GM23338 (cell line): ENCODE results near the gene PHACTR1. TPM values are rescaled to one million over a fixed set of nuclear protein-coding genes. Genes with fewer than 3 reads are reported as not detected.

Experiments
- ATAC-seq: fragments of 200-7000 bp; cut with Tn5 transposase; 3 replicates; pipeline ENCODE4 v1.9.1; 2020
- DNase-seq: peaks from one replicate; pipeline ENCODE4 v3.0.0-alpha.2; 2015; ENCODE audit warnings: low spot score
- H2AFZ ChIP-seq: fragments of 200-600 bp; sonication (generic); 2 replicates; pipeline ENCODE4 v1.8.0; 2016; ENCODE audit warnings: antibody characterized with exemption, mild to moderate bottlenecking, moderate library complexity
- H3F3A ChIP-seq: fragments of 200-600 bp; sonication (generic); replicated peaks from 2 replicates; pipeline ENCODE4 v1.8.0; 2017; ENCODE audit warnings: antibody characterized with exemption, mixed run types, low read depth
- H3K27ac ChIP-seq: fragments of 200-600 bp; sonication (generic); 2 replicates; pipeline ENCODE4 v1.6.1; 2016; ENCODE audit warnings: low read depth
- H3K27me3 ChIP-seq: fragments of 200-600 bp; sonication (generic); 2 replicates; pipeline ENCODE4 v1.8.0; 2016; ENCODE audit warnings: mild to moderate bottlenecking, mixed run types, moderate library complexity; ENCODE audit not compliant: insufficient read depth
- H3K36me3 ChIP-seq: fragments of 200-600 bp; sonication (generic); 2 replicates; pipeline ENCODE4 v1.8.0; 2016; ENCODE audit warnings: mild to moderate bottlenecking; ENCODE audit not compliant: insufficient read depth
- H3K4me1 ChIP-seq: fragments of 200-600 bp; sonication (generic); 2 replicates; pipeline ENCODE4 v1.8.0; 2016; ENCODE audit warnings: mild to moderate bottlenecking, moderate library complexity; ENCODE audit not compliant: insufficient read depth
- H3K4me2 ChIP-seq: fragments of 200-600 bp; sonication (generic); 2 replicates; pipeline ENCODE4 v1.7.1; 2017; ENCODE audit warnings: mixed run types
- H3K4me3 ChIP-seq: fragments of 200-600 bp; sonication (generic); 2 replicates; pipeline ENCODE4 v1.6.1; 2016; ENCODE audit warnings: mixed run types
- H3K79me2 ChIP-seq: fragments of 200-600 bp; sonication (generic); replicated peaks from 2 replicates; pipeline ENCODE4 v1.8.0; 2017; ENCODE audit warnings: mild to moderate bottlenecking; ENCODE audit not compliant: insufficient read depth
- H3K9me2 ChIP-seq: fragments of 200-600 bp; sonication (generic); 2 replicates; pipeline ENCODE4 v1.8.0; 2017; ENCODE audit not compliant: insufficient read depth
- H4K20me1 ChIP-seq: fragments of 200-600 bp; sonication (generic); replicated peaks from 2 replicates; pipeline ENCODE4 v1.8.0; 2017; ENCODE audit warnings: mild to moderate bottlenecking; ENCODE audit not compliant: insufficient read depth
- H3K27ac Mint-ChIP-seq: 2 replicates; pipeline ENCODE4 v1.8.0; 2020; ENCODE audit warnings: inconsistent platforms, mild to moderate bottlenecking, moderate library complexity, mixed read lengths
- H3K27me3 Mint-ChIP-seq: 3 replicates; pipeline ENCODE4 v1.8.0; 2022; ENCODE audit warnings: low read depth, mild to moderate bottlenecking, moderate library complexity, mixed read lengths, inconsistent platforms; ENCODE audit not compliant: insufficient read depth, poor library complexity
- H3K36me3 Mint-ChIP-seq: 3 replicates; pipeline ENCODE4 v1.8.0; 2021; ENCODE audit warnings: low read depth, mild to moderate bottlenecking, inconsistent platforms, moderate library complexity, mixed read lengths
- H3K4me1 Mint-ChIP-seq: 3 replicates; pipeline ENCODE4 v1.8.0; 2020; ENCODE audit warnings: mild to moderate bottlenecking, inconsistent platforms, mixed read lengths
- H3K4me3 Mint-ChIP-seq: 3 replicates; pipeline ENCODE4 v1.8.0; 2021; ENCODE audit warnings: moderate library complexity, mild to moderate bottlenecking, inconsistent platforms, mixed read lengths
- H3K9me3 Mint-ChIP-seq: 3 replicates; pipeline ENCODE4 v1.8.0; 2020; ENCODE audit warnings: moderate library complexity, mild to moderate bottlenecking, inconsistent platforms, mixed read lengths
- CREB1 ChIP-seq: fragments of 250-450 bp; sonication (Bioruptor Pico); IDR thresholded peaks from 2 replicates; pipeline ENCODE4 v1.5.0; 2020; ENCODE audit warnings: low read depth, mild to moderate bottlenecking, moderate library complexity
- CTCF ChIP-seq, 2 experiments: fragments of 200-600 bp in 1 of 2; sonication (generic) in 1 of 2; conservative IDR thresholded peaks; 2 replicates each; pipeline versions ENCODE4 v1.5.1 to v1.6.1; 2016 to 2017; ENCODE audit warnings: antibody characterized with exemption in 2 of 2, low read depth in 2 of 2, mild to moderate bottlenecking in 2 of 2, moderate library complexity in 1 of 2
- ETS1 ChIP-seq: IDR thresholded peaks from 2 replicates; pipeline ENCODE4 v1.6.1; 2016; ENCODE audit warnings: antibody characterized with exemption
- EZH2 ChIP-seq: fragments of 200-600 bp; sonication (generic); IDR thresholded peaks from one replicate; pipeline ENCODE4 v1.8.0; 2017; ENCODE audit warnings: antibody characterized with exemption, mild to moderate bottlenecking, low read depth; ENCODE audit not compliant: unreplicated experiment
- EZH2phosphoT487 ChIP-seq: fragments of 200-600 bp; sonication (generic); IDR thresholded peaks from one replicate; pipeline ENCODE4 v1.8.1; 2018; ENCODE audit warnings: antibody characterized with exemption; ENCODE audit not compliant: unreplicated experiment
- JUNB ChIP-seq: IDR thresholded peaks from one replicate; pipeline ENCODE4 v1.6.1; 2016; ENCODE audit warnings: antibody characterized with exemption; ENCODE audit not compliant: unreplicated experiment
- NANOG ChIP-seq: IDR thresholded peaks from 2 replicates; pipeline ENCODE4 v1.6.1; 2016; ENCODE audit warnings: antibody characterized with exemption, borderline replicate concordance
- POLR2AphosphoS5 ChIP-seq: IDR thresholded peaks from 2 replicates; pipeline ENCODE4 v1.6.1; 2016; ENCODE audit warnings: antibody characterized with exemption, low read depth
- REST ChIP-seq: IDR thresholded peaks from one replicate; pipeline ENCODE4 v1.6.1; 2018; ENCODE audit warnings: antibody characterized with exemption; ENCODE audit not compliant: unreplicated experiment
- STAT1 ChIP-seq: IDR thresholded peaks from one replicate; pipeline ENCODE4 v1.6.1; 2016; ENCODE audit warnings: antibody characterized with exemption; ENCODE audit not compliant: unreplicated experiment
- ZNF114 ChIP-seq: fragments of 250-450 bp; sonication (Bioruptor Pico); IDR thresholded peaks from 2 replicates; pipeline ENCODE4 v1.5.0; 2020; ENCODE audit warnings: mild to moderate bottlenecking, moderate library complexity
- ZNF331 ChIP-seq: fragments of 250-450 bp; sonication (Bioruptor Pico); IDR thresholded peaks from 2 replicates; pipeline ENCODE4 v1.5.0; 2020; ENCODE audit warnings: low read depth, mild to moderate bottlenecking, moderate library complexity
- polyA plus RNA-seq: library from polyadenylated mRNA; unstranded; fragments of >200 nt; fragmentation: Nextera tagmentation; extraction: Ambion mirVana; gene quantifications from 2 replicates; pipeline ENCODE4 v1.2.1, GENCODE V29; 2016
- total RNA-seq: library from RNA; depleted of rRNA; stranded (reverse); fragments of >200 nt; shearing (Covaris generic); gene quantifications from 2 replicates; pipeline ENCODE4 v1.2.3, GENCODE V29; 2014

The PHACTR1 gene
- total and polyA plus RNA-seq, 2 experiments from 2014 or later: 5.9 to 19.3 TPM

- no peaks in the 10 kb centered on the region for H3K9me3 Mint-ChIP-seq
- Histone ChIP-seq H3K4me1 (no peaks in the 10 kb centered on the region), H3K27me3 (no peaks in the 10 kb centered on the region), H3K4me2 (no peak overlapping the region), H3K36me3 (peaks cover 34% of the 10 kb centered on the region), H3K9me2 (no peaks in the 10 kb centered on the region), H2AFZ (no peak overlapping the region), H3K4me3 (no peak overlapping the region), H3K27ac (no peak overlapping the region), H4K20me1 (peaks cover 5% of the 10 kb centered on the region; the same call in 1 of the 2 replicates), H3F3A (no peaks in the 10 kb centered on the region), H3K79me2 (no peaks in the 10 kb centered on the region; the same call in 1 of the 2 replicates)
- no peak for ATAC-seq
- H3K4me3 Mint-ChIP-seq: no peak overlapping the region
- peaks cover 53% of the 10 kb centered on the region for H3K36me3 Mint-ChIP-seq
- H3K27ac Mint-ChIP-seq: no peak overlapping the region
- H3K4me1 Mint-ChIP-seq: no peaks in the 10 kb centered on the region
- no peak for TF ChIP-seq EZH2phosphoT487
- TF ChIP-seq CTCF (conservative IDR thresholded peaks at IDR 0.05; ENCODE audit: low read depth in 2 of 2): no peak
- no peak for TF ChIP-seq JUNB
- TF ChIP-seq ZNF331 (CRISPR knock-in tag): no peak
- TF ChIP-seq NANOG: no peak
- TF ChIP-seq STAT1: no peak
- TF ChIP-seq CREB1 (CRISPR knock-in tag): no peak
- TF ChIP-seq REST: no peak
- DNase-seq: no peak
- H3K27me3 Mint-ChIP-seq: peaks cover 4% of the 10 kb centered on the region
These were observed 589.2 kb downstream of the PHACTR1 start for GRCh38 chr6:13305791-13306190.

- H4K20me1 ChIP-seq: peaks cover 9% of the 10 kb centered on the region; the same call in 1 of the 2 replicates
- no peaks in the 10 kb centered on the region for H3K27me3 ChIP-seq
- no peak overlapping the region for H2AFZ ChIP-seq
- no peak overlapping the region for H3K4me3 ChIP-seq
- peak overlapping the region; percentile 85 for H3K27ac Mint-ChIP-seq
- no peaks in the 10 kb centered on the region for H3F3A ChIP-seq
- H3K9me3 Mint-ChIP-seq: no peaks in the 10 kb centered on the region
- no peaks in the 10 kb centered on the region for H3K4me1 Mint-ChIP-seq
- no peak overlapping the region for H3K4me2 ChIP-seq
- no peak for TF ChIP-seq REST
- no peak for TF ChIP-seq ZNF331 (CRISPR knock-in tag)
- no peak for TF ChIP-seq ETS1
- no peak for TF ChIP-seq CTCF (conservative IDR thresholded peaks at IDR 0.05; ENCODE audit: low read depth in 2 of 2)
- TF ChIP-seq POLR2AphosphoS5: no peak
- TF ChIP-seq STAT1: no peak
- no peak for TF ChIP-seq ZNF114 (CRISPR knock-in tag)
- no peak for TF ChIP-seq EZH2
- no peaks in the 10 kb centered on the region for H3K79me2 ChIP-seq
- no peak overlapping the region for H3K4me3 Mint-ChIP-seq
- no peaks in the 10 kb centered on the region for H3K4me1 ChIP-seq
- H3K27ac ChIP-seq: peak overlapping the region; percentile 45; the same call in 1 of the 2 replicates
- peaks cover 54% of the 10 kb centered on the region for H3K36me3 Mint-ChIP-seq
- DNase-seq (no peak), ATAC-seq (no peak)
- H3K27me3 Mint-ChIP-seq: peaks cover 3% of the 10 kb centered on the region
- no peaks in the 10 kb centered on the region for H3K9me2 ChIP-seq
- peaks cover 39% of the 10 kb centered on the region for H3K36me3 ChIP-seq
These were observed 591.0 kb downstream of the PHACTR1 start for GRCh38 chr6:13307508-13307995.
